Stimulated activated naive CD8-positive, alpha-beta T cell treated with anti-CD3 and anti-CD28 coated beads, Interleukin-15, Interleukin-2, amounts not matched to agents 100 ng/mL and 50 ng/mL, for 24 hours (primary cell): ENCODE measurements around the gene ANKUB1.
"Not testable (repeated sequence)": the region's sequence is repeated elsewhere in the genome, so short reads cannot be mapped to it uniquely, and the experiment has no call there.

ENCODE experiments used
- H3K27ac Mint-ChIP-seq: one replicate; pipeline ENCODE4 v1.8.0; 2021; ENCODE audit warnings: mild to moderate bottlenecking, mixed read lengths
- H3K27me3 Mint-ChIP-seq: one replicate; pipeline ENCODE4 v1.8.0; 2021; ENCODE audit warnings: mixed read lengths
- H3K36me3 Mint-ChIP-seq: one replicate; pipeline ENCODE4 v1.8.0; 2021; ENCODE audit warnings: low read depth, mixed read lengths
- H3K4me1 Mint-ChIP-seq: one replicate; pipeline ENCODE4 v1.8.0; 2021; ENCODE audit warnings: low read depth, mixed read lengths
- H3K4me3 Mint-ChIP-seq: one replicate; pipeline ENCODE4 v1.8.0; 2021; ENCODE audit warnings: mild to moderate bottlenecking, mixed read lengths
- H3K9me3 Mint-ChIP-seq: one replicate; pipeline ENCODE4 v1.8.0; 2021; ENCODE audit warnings: mixed read lengths

The ANKUB1 gene

GRCh38 chr3:149792452-149793270 lies at the start of gene ANKUB1:
Gene ANKUB1, minus strand, starts transcription at chr3:149792554. Its CDS starts 188 bp downstream, at chr3:149792366.
- no peaks in the 10 kb centered on the region for H3K4me1 Mint-ChIP-seq
- H3K9me3 Mint-ChIP-seq, result no peaks in the 10 kb centered on the region
- no peaks in the 10 kb centered on the region for H3K36me3 Mint-ChIP-seq
- no peak within 1 kb of the TSS for H3K27ac Mint-ChIP-seq
- peaks cover 25% of the 10 kb centered on the region for H3K27me3 Mint-ChIP-seq
- H3K4me3 Mint-ChIP-seq, result no peak within 1 kb of the TSS

GRCh38 chr3:149839896-149840295 lies 47.5 kb upstream of the ANKUB1 start:
- no peak overlapping the region for H3K27ac Mint-ChIP-seq
- H3K9me3 Mint-ChIP-seq, result peaks cover 16% of the 10 kb centered on the region
- H3K4me3 Mint-ChIP-seq, result no peak overlapping the region
- H3K4me1 Mint-ChIP-seq, result peaks cover 32% of the 10 kb centered on the region
- H3K36me3 Mint-ChIP-seq, result peaks cover 40% of the 10 kb centered on the region
- H3K27me3 Mint-ChIP-seq, result no peaks in the 10 kb centered on the region

GRCh38 chr3:149839469-149839868 lies 47.1 kb upstream of the ANKUB1 start:
- H3K36me3 Mint-ChIP-seq, result peaks cover 44% of the 10 kb centered on the region
- peaks cover 21% of the 10 kb centered on the region for H3K9me3 Mint-ChIP-seq
- H3K27me3 Mint-ChIP-seq, H3K27ac Mint-ChIP-seq, H3K4me3 Mint-ChIP-seq: not testable (repeated sequence)
- peaks cover 32% of the 10 kb centered on the region for H3K4me1 Mint-ChIP-seq

GRCh38 chr3:149838491-149838890 lies 46.1 kb upstream of the ANKUB1 start:
- H3K9me3 Mint-ChIP-seq, result peaks cover 24% of the 10 kb centered on the region
- peaks cover 29% of the 10 kb centered on the region for H3K4me1 Mint-ChIP-seq
- H3K27ac Mint-ChIP-seq, H3K4me3 Mint-ChIP-seq, H3K27me3 Mint-ChIP-seq: not testable (repeated sequence)
- peaks cover 51% of the 10 kb centered on the region for H3K36me3 Mint-ChIP-seq

- Mint-ChIP-seq H3K36me3 (peaks cover 68% of the 10 kb centered on the region), H3K27ac (no peak overlapping the region), H3K4me1 (no peaks in the 10 kb centered on the region), H3K27me3 (no peaks in the 10 kb centered on the region), H3K9me3 (peaks cover 34% of the 10 kb centered on the region), H3K4me3 (no peak overlapping the region)
Observed at GRCh38 chr3:149833241-149833640, 40.9 kb upstream of the ANKUB1 start.

GRCh38 chr3:149832086-149832485 lies 39.7 kb upstream of the ANKUB1 start:
- Mint-ChIP-seq H3K9me3 (peaks cover 29% of the 10 kb centered on the region), H3K4me1 (peaks cover 3% of the 10 kb centered on the region), H3K27me3 (no peaks in the 10 kb centered on the region), H3K27ac (no peak overlapping the region), H3K4me3 (no peak overlapping the region), H3K36me3 (peaks cover 56% of the 10 kb centered on the region)

- Mint-ChIP-seq H3K27ac (no peak overlapping the region), H3K4me1 (peaks cover 3% of the 10 kb centered on the region), H3K36me3 (peaks cover 50% of the 10 kb centered on the region), H3K4me3 (no peak overlapping the region), H3K27me3 (no peaks in the 10 kb centered on the region), H3K9me3 (peaks cover 29% of the 10 kb centered on the region)
Observed at GRCh38 chr3:149831321-149831720, 39.0 kb upstream of the ANKUB1 start.

GRCh38 chr3:149830902-149831301 lies 38.5 kb upstream of the ANKUB1 start:
- Mint-ChIP-seq H3K4me1 (peaks cover 4% of the 10 kb centered on the region), H3K4me3 (no peak overlapping the region)

GRCh38 chr3:149829631-149830030 lies 37.3 kb upstream of the ANKUB1 start:
- peaks cover 25% of the 10 kb centered on the region for H3K9me3 Mint-ChIP-seq
- peaks cover 37% of the 10 kb centered on the region for H3K36me3 Mint-ChIP-seq
- not testable (repeated sequence) for H3K4me3 Mint-ChIP-seq, H3K27me3 Mint-ChIP-seq, H3K27ac Mint-ChIP-seq
- peaks cover 11% of the 10 kb centered on the region for H3K4me1 Mint-ChIP-seq

More at GRCh38 chr3:149830902-149831301, 38.5 kb upstream of the ANKUB1 start:
- Mint-ChIP-seq H3K27ac (no peak overlapping the region), H3K9me3 (peaks cover 29% of the 10 kb centered on the region), H3K27me3 (no peaks in the 10 kb centered on the region), H3K36me3 (peaks cover 48% of the 10 kb centered on the region)

GRCh38 chr3:149828390-149828789 lies 36.0 kb upstream of the ANKUB1 start:
- Mint-ChIP-seq H3K4me1 (peaks cover 17% of the 10 kb centered on the region), H3K27ac (no peak overlapping the region), H3K9me3 (peaks cover 26% of the 10 kb centered on the region), H3K36me3 (peaks cover 31% of the 10 kb centered on the region), H3K27me3 (no peaks in the 10 kb centered on the region), H3K4me3 (no peak overlapping the region)

- Mint-ChIP-seq H3K27ac (no peak overlapping the region), H3K27me3 (no peaks in the 10 kb centered on the region), H3K4me3 (no peak overlapping the region), H3K4me1 (peaks cover 24% of the 10 kb centered on the region), H3K9me3 (peaks cover 26% of the 10 kb centered on the region), H3K36me3 (peaks cover 29% of the 10 kb centered on the region)
Observed at GRCh38 chr3:149826636-149827035, 34.3 kb upstream of the ANKUB1 start.

- H3K36me3 Mint-ChIP-seq, result peaks cover 29% of the 10 kb centered on the region
- H3K9me3 Mint-ChIP-seq, result peaks cover 9% of the 10 kb centered on the region
- peaks cover 74% of the 10 kb centered on the region for H3K4me1 Mint-ChIP-seq
- H3K27ac Mint-ChIP-seq, result no peak overlapping the region
- no peak overlapping the region for H3K4me3 Mint-ChIP-seq
- no peaks in the 10 kb centered on the region for H3K27me3 Mint-ChIP-seq
Observed at GRCh38 chr3:149820183-149820582, 27.8 kb upstream of the ANKUB1 start.

- peaks cover 29% of the 10 kb centered on the region for H3K36me3 Mint-ChIP-seq
- peaks cover 81% of the 10 kb centered on the region for H3K4me1 Mint-ChIP-seq
- H3K9me3 Mint-ChIP-seq, result peaks cover 9% of the 10 kb centered on the region
- no peak overlapping the region for H3K4me3 Mint-ChIP-seq
- no peaks in the 10 kb centered on the region for H3K27me3 Mint-ChIP-seq
- H3K27ac Mint-ChIP-seq, result no peak overlapping the region
Observed at GRCh38 chr3:149819432-149819831, 27.1 kb upstream of the ANKUB1 start.

GRCh38 chr3:149816986-149817385 lies 24.6 kb upstream of the ANKUB1 start:
- Mint-ChIP-seq H3K4me1 (peaks cover 83% of the 10 kb centered on the region), H3K27ac (no peak overlapping the region)

GRCh38 chr3:149816311-149816710 lies 24.0 kb upstream of the ANKUB1 start:
- H3K36me3 Mint-ChIP-seq, result peaks cover 8% of the 10 kb centered on the region
- no peak overlapping the region for H3K27ac Mint-ChIP-seq
- peaks cover 78% of the 10 kb centered on the region for H3K4me1 Mint-ChIP-seq
- no peak overlapping the region for H3K4me3 Mint-ChIP-seq
- no peaks in the 10 kb centered on the region for H3K27me3 Mint-ChIP-seq
- no peaks in the 10 kb centered on the region for H3K9me3 Mint-ChIP-seq

More at GRCh38 chr3:149816986-149817385, 24.6 kb upstream of the ANKUB1 start:
- Mint-ChIP-seq H3K4me3 (peak overlapping the region; percentile 6), H3K36me3 (peaks cover 15% of the 10 kb centered on the region), H3K27me3 (no peaks in the 10 kb centered on the region), H3K9me3 (no peaks in the 10 kb centered on the region)

GRCh38 chr3:149815728-149816127 lies 23.4 kb upstream of the ANKUB1 start:
- Mint-ChIP-seq H3K27me3 (no peaks in the 10 kb centered on the region), H3K27ac (no peak overlapping the region), H3K4me3 (peak overlapping the region; percentile 33), H3K4me1 (peaks cover 72% of the 10 kb centered on the region), H3K9me3 (no peaks in the 10 kb centered on the region), H3K36me3 (peaks cover 6% of the 10 kb centered on the region)
